ENCODE results near the gene ECI1.

Gene ECI1

DNA sequence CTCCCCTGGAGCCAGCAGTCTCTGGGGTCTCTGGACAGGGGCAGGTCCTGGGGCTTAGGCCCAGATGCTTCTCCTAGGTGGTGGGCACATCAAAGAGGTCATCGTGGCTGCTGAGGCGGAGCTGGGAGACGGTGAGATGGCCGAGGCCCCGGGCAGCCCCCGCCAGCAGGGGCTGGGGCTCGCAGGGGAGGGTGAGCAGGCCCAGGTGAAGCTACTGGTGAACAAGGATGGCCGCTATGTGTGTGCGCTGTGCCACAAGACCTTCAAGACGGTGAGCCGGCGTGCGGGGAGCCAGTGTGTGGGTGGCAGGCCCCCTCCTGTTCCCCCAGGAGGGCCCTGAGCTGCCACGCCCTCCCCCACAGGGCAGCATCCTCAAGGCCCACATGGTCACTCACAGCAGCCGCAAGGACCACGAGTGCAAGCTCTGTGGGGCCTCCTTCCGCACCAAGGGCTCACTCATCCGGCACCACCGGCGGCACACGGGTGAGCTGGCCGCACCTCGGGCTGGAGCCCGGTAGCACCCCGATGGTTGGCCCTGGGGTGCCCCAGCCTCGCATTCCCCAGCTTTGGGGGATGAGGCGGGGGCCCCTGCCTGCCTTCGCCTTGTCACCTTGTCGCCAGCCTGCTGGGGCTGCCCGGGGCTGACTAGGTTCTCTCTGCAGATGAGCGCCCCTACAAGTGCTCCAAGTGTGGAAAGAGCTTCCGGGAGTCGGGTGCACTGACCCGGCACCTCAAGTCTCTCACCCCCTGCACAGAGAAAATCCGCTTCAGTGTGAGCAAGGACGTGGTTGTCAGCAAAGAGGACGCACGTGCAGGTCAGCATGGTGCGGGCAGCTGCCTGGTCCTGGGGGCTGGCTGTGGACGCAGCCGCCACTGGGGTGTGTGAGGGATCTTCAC is 19.0 kb downstream of the ECI1 start:
- DNase-seq = no peak

DNA sequence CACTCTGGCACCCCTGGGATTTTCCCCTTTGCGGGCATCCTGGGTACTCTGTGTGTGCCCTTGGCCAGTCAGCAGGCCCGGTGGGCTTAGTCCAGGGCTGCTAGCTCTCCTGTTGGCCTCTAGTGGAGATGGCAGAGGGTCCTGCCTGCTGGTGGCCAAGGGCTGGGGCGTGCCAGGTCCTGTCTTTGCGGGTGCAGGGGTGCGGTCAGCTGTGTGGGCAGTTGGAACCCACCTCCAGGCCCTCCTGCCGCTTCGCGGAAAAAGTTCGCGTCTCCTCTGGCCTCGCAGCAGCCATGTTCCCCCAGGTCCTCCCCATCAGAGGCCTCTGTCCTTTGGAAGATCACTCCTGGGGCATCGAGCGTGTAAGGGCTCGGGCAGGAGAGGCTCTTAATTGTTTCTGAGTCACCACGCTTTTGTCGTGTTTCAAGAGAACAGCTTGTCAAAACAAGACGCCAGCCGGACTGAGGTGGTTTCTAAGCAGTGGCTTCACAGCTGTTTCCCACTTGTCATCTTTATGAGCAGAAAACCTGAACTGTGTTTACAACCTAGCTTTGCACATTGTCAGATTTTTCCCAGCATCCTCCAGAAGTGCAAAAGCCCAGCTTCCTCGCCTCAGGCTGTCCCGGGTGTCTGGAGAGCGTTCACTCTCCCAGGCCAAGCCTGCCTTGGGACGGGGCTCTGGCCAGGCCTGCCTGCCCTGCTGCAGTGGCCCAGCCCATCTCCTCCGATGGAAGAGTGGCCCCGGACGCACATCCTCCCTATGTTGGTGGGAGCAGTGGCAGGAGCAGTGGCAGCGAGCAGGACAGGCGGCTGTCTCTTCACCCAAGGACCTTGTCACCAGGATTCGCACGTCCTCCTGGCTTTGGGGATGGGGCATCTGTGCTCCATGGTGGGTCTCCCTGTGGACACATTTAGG is 20.1 kb downstream of the ECI1 start:
- DNase-seq = no peak

DNA sequence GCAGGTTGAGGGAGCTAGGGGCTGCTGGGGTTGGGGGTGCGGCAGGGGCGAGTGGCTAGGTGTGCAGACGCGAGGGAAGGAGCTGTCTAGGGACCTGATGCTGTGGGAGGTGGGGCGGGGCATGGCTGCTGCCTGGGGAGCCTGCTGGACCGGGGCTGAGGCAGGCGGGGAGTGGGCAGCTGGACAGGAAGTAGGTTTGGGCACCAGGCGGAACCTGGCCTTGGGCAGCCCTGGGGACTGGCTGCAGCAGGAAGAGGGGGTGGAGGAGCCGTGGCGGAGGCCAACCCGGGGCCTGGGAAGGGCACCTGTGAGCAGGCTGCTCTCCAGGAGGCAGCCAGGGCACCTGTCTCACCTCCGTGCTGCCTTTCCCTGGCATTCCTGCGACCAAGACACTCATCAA is 21.0 kb downstream of the ECI1 start:
- no peak for DNase-seq

DNA sequence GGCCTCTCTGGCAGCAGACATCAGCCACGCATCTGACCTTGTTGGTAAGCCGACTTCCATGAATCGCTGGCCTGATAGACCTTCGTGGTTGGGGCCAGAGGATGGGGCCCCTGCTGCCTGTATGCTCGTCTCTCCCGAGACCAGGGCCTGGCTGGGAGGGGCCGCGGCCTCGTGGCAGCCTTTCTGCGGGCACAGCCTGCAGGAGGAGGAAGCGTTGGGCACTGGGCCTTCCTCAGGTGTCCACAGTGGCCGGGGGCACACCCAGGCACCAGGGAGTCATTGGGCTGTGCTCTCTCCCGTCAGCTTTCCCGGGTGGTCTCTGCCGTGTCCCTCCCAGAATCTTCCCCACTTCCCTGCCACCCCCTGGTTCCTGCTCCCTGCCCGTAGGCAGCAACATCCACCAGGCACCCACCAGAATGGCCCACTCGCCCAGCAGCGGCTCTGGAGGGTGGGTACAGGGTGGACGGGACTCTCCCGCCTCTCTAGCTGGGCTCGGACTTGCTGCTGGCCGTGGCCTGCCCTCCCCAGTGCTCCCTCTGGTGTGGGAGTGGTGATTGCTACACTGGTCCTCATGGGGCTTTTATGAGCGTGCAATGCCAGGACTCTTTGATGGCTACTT is 21.6 kb downstream of the ECI1 start:
- DNase-seq = no peak

DNA sequence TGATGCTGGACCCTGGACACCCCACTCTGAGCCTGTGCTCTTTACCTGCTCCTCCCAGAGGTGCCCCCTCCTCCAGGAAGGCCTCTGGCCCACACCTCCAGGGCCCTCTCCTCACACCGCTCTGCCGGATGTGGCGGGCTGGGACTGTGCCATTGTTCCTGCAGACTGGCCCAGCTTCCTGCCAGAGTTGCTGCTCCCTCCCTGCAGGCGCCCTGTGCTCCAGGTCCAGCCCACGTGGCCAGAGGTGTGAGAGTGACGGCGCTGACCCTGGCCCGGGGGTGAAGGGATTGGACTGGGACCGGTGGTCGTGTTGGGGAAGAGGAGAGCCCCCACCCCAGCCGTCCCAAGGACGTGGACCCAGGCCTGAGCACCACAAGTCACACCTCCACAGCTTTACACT is 22.3 kb downstream of the ECI1 start:
- DNase-seq = no peak

DNA sequence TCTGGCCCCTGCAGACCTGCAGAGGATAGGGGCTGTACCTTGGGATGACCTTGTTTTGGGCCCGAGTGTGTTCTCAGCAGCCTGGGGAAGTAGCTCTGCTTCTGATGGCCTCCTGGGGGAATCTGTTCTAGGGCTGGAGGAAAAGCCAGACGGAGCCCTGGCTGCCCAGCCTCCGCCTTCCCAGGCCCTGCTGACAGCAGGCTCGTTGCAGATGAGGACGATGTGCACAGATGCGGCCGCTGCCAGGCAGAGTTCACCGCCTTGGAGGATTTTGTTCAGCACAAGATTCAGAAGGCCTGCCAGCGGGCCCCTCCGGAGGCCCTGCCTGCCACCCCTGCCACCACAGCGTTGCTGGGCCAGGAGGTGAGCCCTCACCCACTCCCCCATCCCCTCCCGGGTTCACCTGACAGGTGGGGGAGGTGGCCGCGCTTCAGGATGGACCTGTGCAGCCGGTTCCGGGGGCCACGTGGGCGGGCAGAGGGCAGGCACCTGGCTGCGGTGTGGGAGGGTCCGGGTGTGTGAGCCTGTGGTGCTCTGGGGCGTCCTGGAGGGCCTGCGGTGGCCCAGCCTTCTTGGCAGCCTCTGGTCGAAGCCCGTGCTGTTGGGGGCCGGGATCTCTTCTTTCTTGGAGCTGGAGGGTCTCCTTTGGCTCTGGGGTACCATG is 23.1 kb downstream of the ECI1 start:
- no peak for DNase-seq

DNA sequence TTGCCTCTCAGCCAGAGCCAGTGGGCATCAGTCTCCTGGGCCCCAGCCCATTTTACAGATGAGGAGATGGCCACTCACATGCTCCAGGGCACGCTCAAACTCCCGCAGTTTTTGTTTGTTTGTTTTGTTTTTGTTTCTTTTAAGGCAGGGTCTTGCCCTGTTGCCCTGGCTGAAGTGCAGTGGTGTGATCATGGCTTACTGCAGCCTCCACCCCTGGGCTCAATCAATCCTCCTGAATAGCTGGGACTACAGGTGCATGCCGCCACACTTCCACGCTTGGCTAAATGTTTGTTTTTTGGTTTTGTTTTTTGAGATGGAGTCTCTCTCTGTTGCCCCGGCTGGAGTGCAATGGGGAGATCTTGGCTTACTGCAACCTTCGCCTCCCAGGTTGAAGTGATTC is 24.5 kb downstream of the ECI1 start:
- DNase-seq = no peak

DNA sequence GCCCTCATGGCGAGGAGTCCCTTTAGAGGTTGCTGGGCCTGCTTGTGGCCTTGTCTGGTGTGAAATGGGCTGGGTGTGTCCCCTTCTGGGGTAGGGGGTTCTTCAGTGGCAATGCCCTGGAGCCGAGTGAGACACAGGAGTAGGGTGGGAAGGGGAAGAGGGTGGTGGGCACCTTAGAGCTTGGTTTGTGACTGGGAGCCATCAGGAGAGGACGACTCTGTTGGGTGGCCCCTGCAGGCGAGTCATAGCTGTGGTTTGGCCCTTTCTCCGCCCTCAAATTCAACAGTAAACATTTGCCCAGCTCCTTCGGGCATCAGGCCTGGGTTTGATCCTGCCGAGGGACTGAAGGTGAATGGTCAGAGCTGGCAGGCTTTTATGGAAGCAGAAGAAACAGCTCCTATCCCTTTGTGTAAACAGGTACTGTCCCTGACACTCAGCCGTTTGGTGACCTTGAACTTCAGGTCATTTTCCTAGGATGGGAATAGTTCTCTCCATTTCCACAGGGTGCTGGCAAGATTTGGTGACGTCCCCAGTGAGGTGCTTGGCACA is 25.1 kb downstream of the ECI1 start:
- DNase-seq = no peak

DNA sequence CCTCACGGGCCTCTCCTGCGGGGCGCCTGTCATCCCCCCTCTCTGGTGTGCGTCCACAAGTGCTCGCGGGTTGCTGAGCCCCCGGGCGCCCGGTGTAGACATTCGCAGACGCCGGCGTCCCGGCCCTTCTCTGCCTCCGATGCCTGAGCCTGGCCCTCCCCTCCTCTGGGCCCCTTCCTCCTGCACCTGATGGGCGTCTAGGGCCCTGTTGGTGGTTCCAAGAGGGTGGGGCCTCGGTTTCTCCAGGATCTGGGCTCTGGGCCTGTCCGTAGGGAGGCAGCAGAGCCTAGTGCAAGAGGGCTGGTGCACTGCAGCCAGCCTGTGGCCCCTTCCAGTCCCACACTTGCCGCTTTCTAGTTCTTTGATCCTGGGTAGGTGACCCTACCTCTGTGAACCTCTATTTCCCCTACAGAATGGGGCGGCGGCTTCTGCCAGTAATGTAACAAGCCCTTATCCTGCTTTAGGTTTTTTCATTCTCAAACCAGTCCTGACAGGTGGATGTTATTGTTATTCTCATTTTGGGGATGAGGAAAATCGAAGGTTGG is 27.4 kb downstream of the ECI1 start:
- DNase-seq = peak; percentile 42

DNA sequence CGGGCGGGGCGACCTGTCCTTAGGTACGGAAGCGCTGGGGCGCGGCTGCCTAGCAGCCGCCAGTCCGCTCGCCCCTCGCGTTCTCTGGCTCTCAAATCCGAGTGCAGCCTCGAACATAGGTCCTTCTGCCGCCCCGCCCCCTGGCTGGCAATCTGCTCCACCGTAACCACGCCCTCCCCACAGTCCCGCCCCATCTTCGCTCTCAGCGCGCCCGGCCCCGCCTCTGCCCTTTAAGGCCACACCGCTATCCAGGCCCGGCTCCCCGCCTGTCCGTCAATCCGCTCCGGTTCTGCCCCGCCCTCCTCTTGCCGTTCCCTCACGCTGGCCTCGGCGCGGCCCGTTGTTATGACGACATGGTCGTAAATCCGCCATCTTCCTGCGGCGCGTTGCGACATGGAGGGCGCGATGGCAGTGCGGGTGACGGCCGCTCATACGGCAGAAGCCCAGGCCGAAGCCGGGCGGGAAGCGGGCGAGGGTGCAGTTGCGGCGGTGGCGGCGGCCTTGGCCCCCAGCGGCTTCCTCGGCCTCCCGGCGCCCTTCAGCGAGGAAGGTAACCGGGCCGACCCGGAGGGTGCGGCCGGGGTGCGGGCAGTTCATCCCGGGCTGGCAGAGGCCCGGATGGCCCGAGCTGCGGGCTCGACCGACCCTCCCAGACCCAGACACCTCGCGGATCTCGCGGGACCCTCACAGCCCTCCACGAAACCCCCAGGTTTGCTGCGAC is 28.0 kb downstream of the ECI1 start, which contains the start of gene E4F1:
Gene E4F1 (plus strand): TSS at position 371 of the 721 bp plus-strand sequence. CDS start 23 bp downstream, at position 394.
- peak; percentile 99 for DNase-seq

DNA sequence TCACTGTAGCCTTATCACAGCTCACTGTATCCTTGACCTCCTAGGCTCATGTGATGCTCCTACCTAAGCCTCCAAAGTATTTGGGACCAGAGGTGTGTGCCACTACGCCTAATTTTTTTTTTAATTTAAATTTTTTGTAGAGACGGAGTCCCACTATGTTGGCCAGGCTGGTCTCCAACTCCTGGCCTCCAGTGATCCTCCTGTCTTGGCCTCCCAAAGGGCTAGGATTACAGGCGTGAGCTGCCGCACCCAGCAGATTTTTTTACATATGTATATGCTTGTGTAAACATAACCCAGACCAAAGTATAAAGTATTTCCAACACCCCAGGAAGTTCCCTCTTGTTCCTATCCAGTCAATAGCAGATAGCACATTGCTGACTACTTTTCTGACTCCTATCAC is 35.1 kb downstream of the ECI1 start:
- no peak for DNase-seq

DNA sequence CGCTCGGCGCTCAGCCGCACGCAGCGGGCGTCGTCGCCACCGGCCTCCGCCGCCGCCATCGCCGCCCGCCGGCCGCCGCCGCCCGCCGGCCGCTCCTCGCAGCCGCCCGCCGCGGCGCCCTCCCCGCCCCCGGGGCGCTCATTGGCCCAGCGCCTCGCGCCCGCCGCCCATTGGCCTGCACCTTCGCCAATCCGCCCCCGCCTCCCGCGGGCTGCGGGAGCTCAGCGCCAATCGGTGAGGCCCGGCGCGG is 36.7 kb downstream of the ECI1 start, which contains the start of gene PGP:
Gene PGP (minus strand): TSS at position 122 of the 250 bp plus-strand sequence. CDS start 63 bp downstream, at position 59.
- DNase-seq = no peak

DNA sequence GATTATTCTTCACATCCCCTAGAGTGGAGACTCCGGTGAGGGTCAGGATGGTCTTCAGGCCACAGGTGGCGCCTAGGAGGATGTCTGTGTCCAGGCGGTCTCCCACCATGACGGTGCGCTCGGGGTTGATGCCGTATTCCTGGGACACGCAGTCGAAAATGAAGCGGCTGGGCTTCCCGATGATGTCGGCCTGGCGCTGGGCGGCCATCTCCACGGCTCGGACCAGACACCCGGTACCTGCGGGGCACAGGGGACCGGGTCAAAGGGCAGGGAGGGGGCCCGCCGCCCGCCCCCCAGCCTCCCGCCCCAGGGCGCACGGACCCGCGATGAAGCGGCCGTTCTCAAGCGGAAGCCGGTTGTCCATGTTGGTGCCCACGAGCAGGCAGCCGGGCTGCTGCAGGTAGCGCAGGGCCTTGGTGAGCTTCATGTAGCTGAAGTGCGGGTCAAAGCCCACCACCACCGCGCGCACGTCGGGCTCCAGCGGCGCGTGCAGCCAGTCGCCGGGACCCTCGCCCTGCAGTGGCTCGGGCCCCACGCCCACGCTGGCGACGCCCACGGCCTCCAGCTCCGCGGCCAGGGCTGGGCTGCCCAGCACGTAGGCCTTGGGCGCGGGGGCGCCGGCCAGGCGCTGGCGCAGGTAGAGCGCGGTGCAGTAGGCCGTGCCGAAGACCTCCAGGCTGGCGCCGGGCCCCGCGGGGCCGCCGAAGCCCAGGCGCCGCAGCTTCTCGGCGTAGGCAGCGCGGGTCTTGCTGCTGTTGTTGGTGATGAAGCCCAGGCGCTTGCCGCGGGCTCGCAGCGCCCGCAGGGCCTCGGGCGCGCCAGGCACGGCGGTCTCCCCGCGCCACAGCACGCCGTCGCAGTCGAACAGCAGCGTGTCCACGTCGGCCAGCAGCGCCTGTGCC is 37.3 kb downstream of the ECI1 start:
- no peak for DNase-seq

DNA sequence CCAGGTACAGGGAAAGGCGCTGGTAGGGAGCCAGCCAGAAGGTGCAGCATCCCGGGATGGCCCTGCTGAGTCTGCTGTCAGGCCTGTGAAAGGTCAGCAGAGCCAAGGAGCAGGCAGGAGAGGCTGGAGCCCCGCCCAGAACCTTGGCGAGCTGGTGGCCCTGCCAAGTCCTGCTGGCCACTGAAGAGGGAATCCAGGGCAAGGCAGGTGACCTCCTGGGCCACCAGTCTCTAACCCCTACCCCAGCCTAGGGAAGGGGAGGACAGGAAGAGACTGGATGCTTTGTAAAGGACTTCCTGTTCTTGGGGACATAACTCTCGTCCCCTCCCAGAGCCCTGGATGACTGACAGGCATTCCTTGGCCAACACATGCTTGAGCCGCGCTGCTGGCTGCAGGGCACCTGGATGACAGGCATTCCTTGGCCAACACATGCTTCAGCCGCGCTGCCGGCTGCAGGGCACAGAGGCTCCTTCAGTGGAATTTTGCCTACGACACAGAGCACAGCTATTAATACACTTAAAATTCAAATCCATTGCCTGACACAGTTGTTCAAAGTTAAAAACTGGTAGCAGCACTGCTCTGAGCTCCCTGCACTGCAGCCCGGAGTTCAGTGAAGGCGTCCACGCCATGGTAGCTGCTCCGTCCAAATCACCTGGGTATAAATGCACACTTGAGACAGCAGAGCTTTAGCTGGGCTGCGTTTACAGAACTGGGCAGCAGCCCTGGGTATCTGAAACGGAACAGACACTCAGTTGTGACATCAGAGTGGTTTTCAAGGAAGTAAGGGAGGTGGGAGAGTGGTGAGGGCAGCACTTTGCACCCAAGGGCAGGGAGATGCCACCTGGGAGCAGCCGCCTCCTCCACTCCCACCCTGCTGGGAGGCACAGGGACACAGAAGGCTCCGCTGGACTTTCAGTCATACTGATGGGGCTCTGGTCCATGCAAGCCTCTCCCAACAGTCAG is 38.7 kb downstream of the ECI1 start:
- DNase-seq = no peak

DNA sequence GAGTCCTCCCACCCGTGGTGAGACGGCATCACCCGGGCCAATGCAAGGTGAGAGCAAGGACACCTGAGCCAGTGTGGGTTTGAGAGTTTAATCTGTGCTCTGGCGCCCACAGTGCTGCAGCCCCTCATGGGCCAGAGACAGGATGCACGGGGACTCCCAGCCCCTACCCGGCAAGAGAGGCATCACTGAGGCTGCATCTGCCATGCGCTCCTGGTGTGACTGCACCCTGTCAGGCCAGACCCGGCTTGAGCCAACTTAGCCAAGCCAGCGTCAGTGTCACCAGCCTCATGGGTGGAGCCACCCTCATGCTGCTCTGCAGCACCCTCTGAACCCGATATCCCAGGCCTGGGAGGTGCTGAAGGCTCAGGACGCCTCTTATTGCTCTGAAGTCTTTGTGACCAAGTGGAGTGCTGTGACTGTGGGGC is 39.5 kb downstream of the ECI1 start:
- DNase-seq = no peak

DNA sequence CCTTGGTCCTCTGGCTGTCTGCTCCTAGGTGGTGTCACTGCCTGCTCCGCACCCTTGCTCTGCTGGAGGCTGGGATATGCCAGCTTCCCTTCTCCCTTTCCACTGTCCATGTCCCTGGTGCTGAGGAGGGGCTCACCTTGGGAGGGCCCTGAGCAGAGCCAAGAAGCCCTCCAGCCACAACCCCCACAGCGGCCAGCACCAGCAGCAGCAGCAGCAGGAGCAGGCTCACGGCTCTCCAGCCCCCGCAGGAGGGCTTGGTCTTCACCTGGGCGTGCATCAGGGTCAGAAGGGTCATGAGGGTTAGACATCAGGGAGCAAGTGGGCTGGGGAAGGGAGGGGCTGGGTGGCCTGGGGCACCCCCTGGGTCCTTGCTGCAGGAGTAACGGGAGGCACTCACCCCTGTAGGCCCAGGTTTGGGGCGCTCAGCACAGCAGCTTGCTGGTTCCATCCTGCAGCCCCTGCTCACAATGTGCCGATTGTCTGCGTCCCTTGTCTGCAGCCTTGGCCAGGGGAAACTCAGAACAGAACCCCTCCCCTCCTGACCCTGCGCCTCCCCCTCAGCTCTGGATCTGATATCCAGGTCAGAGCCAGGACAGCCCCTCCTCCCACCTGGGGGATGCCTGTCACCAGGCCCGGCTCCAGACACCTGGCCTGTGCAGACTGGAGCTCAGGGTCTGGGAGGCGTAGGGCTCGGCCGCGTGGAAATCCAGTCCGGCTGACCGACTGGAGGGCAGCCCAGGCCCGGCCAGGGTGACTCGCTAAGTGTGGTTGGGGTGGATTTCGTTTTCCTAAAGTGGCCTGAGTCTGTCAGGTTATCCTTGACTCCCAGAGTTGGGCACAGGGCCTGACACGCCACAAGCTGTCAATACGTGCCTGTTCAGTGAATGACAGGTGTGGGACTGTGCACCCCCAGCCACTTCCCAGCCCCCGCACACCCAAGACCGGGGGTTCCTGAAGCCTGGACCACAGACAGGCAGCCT is 40.7 kb downstream of the ECI1 start, which contains the start of gene BRICD5:
Gene BRICD5 (minus strand): TSS at position 478 of the 980 bp plus-strand sequence. CDS start 30 bp downstream, at position 448.
- DNase-seq = no peak

DNA sequence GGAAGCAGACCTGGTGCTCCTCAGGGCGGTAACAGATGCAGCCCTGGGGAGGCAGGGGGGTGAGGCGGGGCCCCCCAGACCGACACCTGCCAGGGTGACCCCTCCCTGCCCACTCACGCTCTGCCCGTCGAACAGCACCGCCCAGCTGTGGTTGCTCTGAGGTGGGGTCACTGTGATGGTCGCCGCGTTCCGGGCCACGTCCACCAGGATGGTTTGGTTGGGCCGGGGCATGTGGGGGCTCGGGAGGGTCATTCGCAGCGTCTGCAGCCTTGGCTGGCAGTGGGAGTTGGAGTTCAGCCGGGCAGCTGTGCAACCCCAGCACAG is 41.4 kb downstream of the ECI1 start:
- DNase-seq = no peak

Data from NCI-H345 (cell line).